ENCODE measurements around the gene GAK. TPM values are rescaled to one million over a fixed set of nuclear protein-coding genes. Genes with fewer than 3 reads are reported as not detected.

GAK gene
- total and polyA plus RNA-seq, 2 of the 4 experiments (the other 2 are of a cell fraction): 45.1 to 133 TPM

DNA sequence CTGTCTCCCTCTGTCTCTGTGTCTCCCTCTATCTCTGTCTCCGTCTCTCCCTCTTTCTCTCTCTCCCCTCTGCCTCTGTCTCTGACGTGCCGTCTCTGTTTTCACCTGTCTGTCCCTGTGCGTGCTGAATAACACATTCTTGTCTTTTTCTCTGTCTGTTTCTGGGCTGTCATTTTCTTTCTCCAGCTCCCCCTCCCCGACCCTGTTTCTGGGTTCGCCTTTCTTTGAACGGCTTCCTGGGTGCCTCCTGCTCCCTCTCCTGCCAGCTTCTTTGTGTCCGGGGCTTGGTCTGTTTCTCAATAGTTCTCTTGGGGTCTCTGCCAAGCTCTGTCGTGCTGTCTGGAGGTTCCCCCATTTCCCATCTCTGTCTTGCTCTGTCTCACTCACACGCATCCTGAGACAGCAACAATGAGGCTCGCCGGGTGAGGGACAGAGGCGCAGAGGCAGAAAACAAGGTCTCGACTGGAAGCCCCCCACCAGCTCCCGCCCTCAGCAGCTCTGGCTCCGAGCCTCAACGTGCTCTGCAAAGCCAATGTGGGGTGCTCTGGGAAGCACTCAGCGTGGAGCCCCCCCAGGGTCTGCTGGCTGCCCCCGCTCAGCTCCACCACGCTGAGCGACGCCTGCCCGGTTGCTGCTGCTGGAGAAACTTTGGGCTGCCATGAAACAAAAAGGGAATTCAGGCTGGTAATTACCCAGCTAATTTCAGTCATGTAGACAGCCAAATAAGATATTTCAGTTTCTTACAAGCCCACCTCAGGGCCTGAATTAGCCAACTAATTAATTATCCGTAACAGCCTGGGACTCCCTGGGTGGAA is 109.5 kb downstream of the GAK start:
- no peak for ATAC-seq (ENCODE audit: low read depth)
- Histone ChIP-seq H2BK120ac (ENCODE audit: low read depth, low read length) (no peak overlapping the region), H4K91ac (ENCODE audit: insufficient read depth, low read depth, low read length) (no peak overlapping the region), H3K4me3 (ENCODE audit: insufficient read depth, low read depth, low read length) (no peak overlapping the region), H2AK9ac (replicated peaks; ENCODE audit: low read depth, low read length, poor library complexity) (no peak overlapping the region), H2AFZ (replicated peaks; ENCODE audit: low read length, poor library complexity) (no peak overlapping the region), H4K20me1 (ENCODE audit: insufficient read depth, low read length) (peaks cover 3% of the 10 kb centered on the region; the same call in 1 of the 2 replicates), H3K18ac (ENCODE audit: low read depth, low read length) (no peak overlapping the region), H2BK20ac (ENCODE audit: low read depth, low read length) (no peak overlapping the region), H3K79me1 (ENCODE audit: low read depth in 1 of 2, low read length in 2 of 2) (no peaks in the 10 kb centered on the region), H3K27me3 (ENCODE audit: control insufficient read depth, insufficient read depth, low read length) (peaks cover 81% of the 10 kb centered on the region), H4K8ac (ENCODE audit: low read depth in 2 of 2, low read length in 2 of 2) (no peak overlapping the region), H3K9me1 (ENCODE audit: insufficient read depth, low read length) (no peaks in the 10 kb centered on the region), H3K4ac (ENCODE audit: low read depth, low read length) (no peak overlapping the region), H3K4me2 (ENCODE audit: low read depth, low read length) (no peak overlapping the region), H3K56ac (ENCODE audit: extremely low read depth, insufficient read depth, low read length) (no peak overlapping the region), H2BK15ac (ENCODE audit: low read depth, low read length) (no peak overlapping the region), H3K4me1 (ENCODE audit: control insufficient read depth, insufficient read depth, low read length) (no peaks in the 10 kb centered on the region; the same call in 1 of the 2 replicates), H3K14ac (replicated peaks; ENCODE audit: low read depth, low read length) (no peak overlapping the region), H2AK5ac (ENCODE audit: low read depth, low read length) (no peak overlapping the region), H3K23ac (ENCODE audit: low read depth, low read length) (no peak overlapping the region), H4K5ac (ENCODE audit: low read depth, low read length) (no peak overlapping the region), H3K9ac (ENCODE audit: low read depth, low read length) (no peak overlapping the region), H3K27ac (ENCODE audit: insufficient read depth, low read length) (no peak overlapping the region), H3K9me3 (ENCODE audit: control insufficient read depth, insufficient read depth, low read length) (peaks cover 4% of the 10 kb centered on the region), H2BK5ac (ENCODE audit: low read depth, low read length, poor library complexity, severe bottlenecking) (no peak overlapping the region), H3K36me3 (ENCODE audit: control insufficient read depth, insufficient read depth, low read length) (no peaks in the 10 kb centered on the region)
- dilution Hi-C loops (cut with HindIII; ENCODE audit: low sequenced_read_pairs, unreplicated experiment): no loop called here
- ChIA-PET CTCF (no interaction called here), POLR2A (ENCODE audit: unreplicated experiment) (no interaction called here)
- in situ Hi-C loops (cut with MboI; ENCODE audit: low sequenced_read_pairs): no loop called here
- intact Hi-C loops (cut with micrococcal nuclease): no loop called here
- 44% methylated on average over 13 of the region's 24 CpGs; no CpG with 5 or more reads in 1 of the 2 experiments for WGBS, 2 experiments (ENCODE audit: extremely low coverage in 2 of 2, insufficient read length in 1 of 2)
- DNase-seq: no peak
- no TSS peak for BruUV-seq (replicated peaks)
- no peak for TF ChIP-seq SMC3 (IDR thresholded peaks at IDR 0.05; ENCODE audit: low read depth, low read length)
- TF ChIP-seq RFX5 (IDR thresholded peaks at IDR 0.05; ENCODE audit: low read depth, low read length): no peak
- no peak for TF ChIP-seq FOS (IDR thresholded peaks at IDR 0.05; ENCODE audit: low read depth, low read length)
- no peak for TF ChIP-seq NFE2L2 (IDR thresholded peaks at IDR 0.05; ENCODE audit: low read depth, low read length)
- TF ChIP-seq, protein P1, sequence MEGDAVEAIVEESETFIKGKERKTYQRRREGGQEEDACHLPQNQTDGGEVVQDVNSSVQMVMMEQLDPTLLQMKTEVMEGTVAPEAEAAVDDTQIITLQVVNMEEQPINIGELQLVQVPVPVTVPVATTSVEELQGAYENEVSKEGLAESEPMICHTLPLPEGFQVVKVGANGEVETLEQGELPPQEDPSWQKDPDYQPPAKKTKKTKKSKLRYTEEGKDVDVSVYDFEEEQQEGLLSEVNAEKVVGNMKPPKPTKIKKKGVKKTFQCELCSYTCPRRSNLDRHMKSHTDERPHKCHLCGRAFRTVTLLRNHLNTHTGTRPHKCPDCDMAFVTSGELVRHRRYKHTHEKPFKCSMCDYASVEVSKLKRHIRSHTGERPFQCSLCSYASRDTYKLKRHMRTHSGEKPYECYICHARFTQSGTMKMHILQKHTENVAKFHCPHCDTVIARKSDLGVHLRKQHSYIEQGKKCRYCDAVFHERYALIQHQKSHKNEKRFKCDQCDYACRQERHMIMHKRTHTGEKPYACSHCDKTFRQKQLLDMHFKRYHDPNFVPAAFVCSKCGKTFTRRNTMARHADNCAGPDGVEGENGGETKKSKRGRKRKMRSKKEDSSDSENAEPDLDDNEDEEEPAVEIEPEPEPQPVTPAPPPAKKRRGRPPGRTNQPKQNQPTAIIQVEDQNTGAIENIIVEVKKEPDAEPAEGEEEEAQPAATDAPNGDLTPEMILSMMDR (conservative IDR thresholded peaks at IDR 0.05; ENCODE audit: low read depth, low read length): no peak
- no peak for TF ChIP-seq POLR2A (IDR thresholded peaks at IDR 0.05; ENCODE audit: low read depth, low read length)
- TF ChIP-seq CEBPB (IDR thresholded peaks at IDR 0.05; ENCODE audit: low read depth, low read length): no peak
- TF ChIP-seq, protein P2, sequence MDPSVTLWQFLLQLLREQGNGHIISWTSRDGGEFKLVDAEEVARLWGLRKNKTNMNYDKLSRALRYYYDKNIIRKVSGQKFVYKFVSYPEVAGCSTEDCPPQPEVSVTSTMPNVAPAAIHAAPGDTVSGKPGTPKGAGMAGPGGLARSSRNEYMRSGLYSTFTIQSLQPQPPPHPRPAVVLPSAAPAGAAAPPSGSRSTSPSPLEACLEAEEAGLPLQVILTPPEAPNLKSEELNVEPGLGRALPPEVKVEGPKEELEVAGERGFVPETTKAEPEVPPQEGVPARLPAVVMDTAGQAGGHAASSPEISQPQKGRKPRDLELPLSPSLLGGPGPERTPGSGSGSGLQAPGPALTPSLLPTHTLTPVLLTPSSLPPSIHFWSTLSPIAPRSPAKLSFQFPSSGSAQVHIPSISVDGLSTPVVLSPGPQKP (IDR thresholded peaks at IDR 0.05; ENCODE audit: borderline replicate concordance, low read depth, low read length): no peak
- TF ChIP-seq RAD21 (IDR thresholded peaks at IDR 0.05; ENCODE audit: low read length): no peak
- TF ChIP-seq MAFK (IDR thresholded peaks at IDR 0.05; ENCODE audit: low read depth, low read length): no peak
- TF ChIP-seq RCOR1 (IDR thresholded peaks at IDR 0.05; ENCODE audit: insufficient replicate concordance, low read length): no peak
- no peak for TF ChIP-seq MXI1 (IDR thresholded peaks at IDR 0.05; ENCODE audit: borderline replicate concordance, low read depth, low read length)
- TF ChIP-seq, protein P3, sequence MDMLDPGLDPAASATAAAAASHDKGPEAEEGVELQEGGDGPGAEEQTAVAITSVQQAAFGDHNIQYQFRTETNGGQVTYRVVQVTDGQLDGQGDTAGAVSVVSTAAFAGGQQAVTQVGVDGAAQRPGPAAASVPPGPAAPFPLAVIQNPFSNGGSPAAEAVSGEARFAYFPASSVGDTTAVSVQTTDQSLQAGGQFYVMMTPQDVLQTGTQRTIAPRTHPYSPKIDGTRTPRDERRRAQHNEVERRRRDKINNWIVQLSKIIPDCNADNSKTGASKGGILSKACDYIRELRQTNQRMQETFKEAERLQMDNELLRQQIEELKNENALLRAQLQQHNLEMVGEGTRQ (IDR thresholded peaks at IDR 0.05; ENCODE audit: low read depth, low read length): no peak
- TF ChIP-seq MAZ (IDR thresholded peaks at IDR 0.05; ENCODE audit: borderline replicate concordance, low read depth, low read length): no peak
- no peak for TF ChIP-seq CHD1 (IDR thresholded peaks at IDR 0.05; ENCODE audit: low read depth, low read length)

Data from IMR-90 (cell line).